Measurements from ENCODE around the gene LNX1.

LNX1 gene

GRCh38 chr4:53463340-53463739, 127.9 kb downstream of the LNX1 start:
- TF ChIP-seq TOX (CRISPR knock-in tag; IDR thresholded peaks at IDR 0.05; ENCODE audit: borderline replicate concordance): no peak
- no peak for TF ChIP-seq OSR1 (CRISPR knock-in tag; IDR thresholded peaks at IDR 0.05)
- TF ChIP-seq RARB (CRISPR knock-in tag; IDR thresholded peaks at IDR 0.05): no peak
- no peak for TF ChIP-seq ZFP30 (CRISPR knock-in tag; IDR thresholded peaks at IDR 0.05)
- ATAC-seq: no peak

GRCh38 chr4:53461244-53461643, 130.0 kb downstream of the LNX1 start:
- no peak for ATAC-seq
- TF ChIP-seq ZNF70 (CRISPR knock-in tag; IDR thresholded peaks at IDR 0.05) (no peak), TCF4 (CRISPR knock-in tag; IDR thresholded peaks at IDR 0.05; ENCODE audit: borderline replicate concordance) (no peak), GLIS3 (CRISPR knock-in tag; IDR thresholded peaks at IDR 0.05) (no peak), CSDC2 (CRISPR knock-in tag; IDR thresholded peaks at IDR 0.05) (no peak), TSHZ2 (CRISPR knock-in tag; IDR thresholded peaks at IDR 0.05) (no peak), TOX (CRISPR knock-in tag; IDR thresholded peaks at IDR 0.05; ENCODE audit: borderline replicate concordance) (no peak), CSRNP3 (CRISPR knock-in tag; IDR thresholded peaks at IDR 0.05) (no peak), ZFP30 (CRISPR knock-in tag; IDR thresholded peaks at IDR 0.05) (no peak), POU6F1 (CRISPR knock-in tag; IDR thresholded peaks at IDR 0.05; ENCODE audit: borderline replicate concordance, low read depth) (no peak)

GRCh38 chr4:53459548-53459947, 131.7 kb downstream of the LNX1 start:
- ATAC-seq: peak; percentile 76
- no peak for TF ChIP-seq ZNF8 (CRISPR knock-in tag; IDR thresholded peaks at IDR 0.05)
- TF ChIP-seq ZFP30 (CRISPR knock-in tag; IDR thresholded peaks at IDR 0.05): no peak
- TF ChIP-seq ARNTL (CRISPR knock-in tag; IDR thresholded peaks at IDR 0.05; ENCODE audit: borderline replicate concordance, low read depth): no peak
- TF ChIP-seq GLIS3 (CRISPR knock-in tag; IDR thresholded peaks at IDR 0.05): no peak
- TF ChIP-seq ISL1 (CRISPR knock-in tag; IDR thresholded peaks at IDR 0.05): peak; percentile 22; the same call in 1 of the 2 replicates

- TF ChIP-seq PPARA (CRISPR knock-in tag; IDR thresholded peaks at IDR 0.05; ENCODE audit: borderline replicate concordance): no peak
- no peak for TF ChIP-seq OSR1 (CRISPR knock-in tag; IDR thresholded peaks at IDR 0.05)
- TF ChIP-seq ZNF565 (CRISPR knock-in tag; conservative IDR thresholded peaks at IDR 0.05; ENCODE audit: low read depth): no peak
- TF ChIP-seq ZC3H10 (CRISPR knock-in tag; IDR thresholded peaks at IDR 0.05): no peak
- no peak for TF ChIP-seq RARB (CRISPR knock-in tag; IDR thresholded peaks at IDR 0.05)
- no peak for TF ChIP-seq CSDC2 (CRISPR knock-in tag; IDR thresholded peaks at IDR 0.05)
- no peak for TF ChIP-seq ZNF8 (CRISPR knock-in tag; IDR thresholded peaks at IDR 0.05)
- no peak for TF ChIP-seq POU6F1 (CRISPR knock-in tag; IDR thresholded peaks at IDR 0.05; ENCODE audit: borderline replicate concordance, low read depth)
- TF ChIP-seq CSRNP3 (CRISPR knock-in tag; IDR thresholded peaks at IDR 0.05): no peak
- TF ChIP-seq BACH2 (CRISPR knock-in tag; IDR thresholded peaks at IDR 0.05; ENCODE audit: borderline replicate concordance): no peak
- TF ChIP-seq ESRRG (CRISPR knock-in tag; IDR thresholded peaks at IDR 0.05): no peak
- no peak for ATAC-seq
Measured at GRCh38 chr4:53456178-53456577, 135.1 kb downstream of the LNX1 start.
